Endothelial cell of umbilical vein (primary cell): ENCODE data around the gene SSR2. TPM values are rescaled to one million over a fixed set of nuclear protein-coding genes. Genes with fewer than 3 reads are reported as not detected.

Source experiments
- BruUV-seq: library from RNA; stranded (reverse); fragments of 400-500 nt; replicated peaks from 2 replicates; lab custom pipeline; 2021; lab: Mats Ljungman, UMichigan
- CTCF ChIA-PET: fragments of 300-600, 350-600 bp; sonication (Branson Sonifier 250); formaldehyde crosslinking; loops from one replicate; lab custom pipeline; 2021; ENCODE audit warnings: antibody characterized with exemption, inconsistent platforms; lab: Charles Lee
- POLR2A ChIA-PET: fragments of 300-600, 350-600 bp; sonication (Branson Sonifier 250); formaldehyde crosslinking; loops from one replicate; lab custom pipeline; 2021; ENCODE audit warnings: antibody characterized with exemption, inconsistent platforms; lab: Charles Lee
- DNase-seq: peaks from one replicate; pipeline ENCODE4 v3.0.0-alpha.2; 2011; ENCODE audit warnings: low read depth, low spot score
- FAIRE-seq: peaks from 2 replicates; lab custom pipeline; 2011; peaks lifted over from hg19 to GRCh38; lab: Jason Lieb, UNC
- H2AFZ ChIP-seq: 2 replicates; pipeline ENCODE4 v1.6.0; 2012; ENCODE audit warnings: low read depth, low read length, control low read depth, inconsistent platforms
- H3K27ac ChIP-seq: 2 replicates; pipeline ENCODE4 v1.5.1; 2011; ENCODE audit warnings: low read depth, mild to moderate bottlenecking, control low read depth, low read length, moderate library complexity; ENCODE audit not compliant: insufficient read depth
- H3K27me3 ChIP-seq, 2 experiments: 2 replicates each; pipeline versions ENCODE4 v1.6.0 to v1.6.1; 2011; ENCODE audit warnings: low read length in 2 of 2, mixed read lengths in 1 of 2; ENCODE audit not compliant: control insufficient read depth in 2 of 2, insufficient read depth in 2 of 2
- H3K36me3 ChIP-seq, 2 experiments: 2 replicates in 1 of 2; 3 replicates in 1 of 2; pipeline ENCODE4 v1.5.1; 2011; ENCODE audit warnings: low read length in 2 of 2, mild to moderate bottlenecking in 1 of 2, moderate library complexity in 1 of 2; ENCODE audit not compliant: control insufficient read depth in 2 of 2, insufficient read depth in 2 of 2; ENCODE audit errors: extremely low read depth in 1 of 2
- H3K4me1 ChIP-seq: 3 replicates; pipeline ENCODE4 v1.5.1; 2011; ENCODE audit warnings: mild to moderate bottlenecking, low read length; ENCODE audit not compliant: control insufficient read depth, insufficient read depth; ENCODE audit errors: extremely low read depth
- H3K4me2 ChIP-seq: 2 replicates; pipeline ENCODE4 v1.6.1; 2011; ENCODE audit warnings: low read length, control low read depth, mixed read lengths; ENCODE audit not compliant: insufficient read depth
- H3K4me3 ChIP-seq, 3 experiments: fragments of 200-600 bp in 1 of 3; sonication (generic), shearing (Covaris generic) in 1 of 3; replicated peaks in 1 of 3; 2 replicates each; pipeline ENCODE4 v1.5.1; 2011 to 2016; ENCODE audit warnings: control low read depth in 3 of 3, low read length in 3 of 3, mild to moderate bottlenecking in 2 of 3, inconsistent platforms in 1 of 3, low read depth in 1 of 3, moderate library complexity in 1 of 3; ENCODE audit not compliant: insufficient read depth in 1 of 3
- H3K79me2 ChIP-seq: 2 replicates; pipeline ENCODE4 v1.6.0; 2012; ENCODE audit warnings: low read length, inconsistent platforms; ENCODE audit not compliant: control insufficient read depth, insufficient read depth
- H3K9ac ChIP-seq: replicated peaks from 2 replicates; pipeline ENCODE3; 2011; ENCODE audit warnings: low read length, control low read depth; ENCODE audit not compliant: insufficient read depth; ENCODE audit errors: extremely low read depth
- H3K9me1 ChIP-seq: replicated peaks from 3 replicates; pipeline ENCODE4 v1.6.0; 2011; ENCODE audit warnings: mild to moderate bottlenecking, low read length; ENCODE audit not compliant: control insufficient read depth, insufficient read depth; ENCODE audit errors: extremely low read depth
- H3K9me3 ChIP-seq: replicated peaks from 2 replicates; pipeline ENCODE4 v1.5.1; 2012; ENCODE audit warnings: low read length, inconsistent platforms; ENCODE audit not compliant: control insufficient read depth, insufficient read depth
- H4K20me1 ChIP-seq: replicated peaks from 2 replicates; pipeline ENCODE3; 2011; ENCODE audit warnings: mild to moderate bottlenecking, low read length; ENCODE audit not compliant: control insufficient read depth, insufficient read depth; ENCODE audit errors: extremely low read depth
- EZH2 ChIP-seq: IDR thresholded peaks from 2 replicates; pipeline ENCODE4 v1.6.1; 2012; ENCODE audit warnings: borderline replicate concordance, low read depth, mild to moderate bottlenecking, moderate library complexity, low read length, inconsistent platforms; ENCODE audit not compliant: severe bottlenecking
- FOS ChIP-seq: IDR thresholded peaks from 2 replicates; pipeline ENCODE4 v1.6.1; 2011; ENCODE audit warnings: mild to moderate bottlenecking, low read length, moderate library complexity, borderline replicate concordance; ENCODE audit not compliant: insufficient read depth
- GATA2 ChIP-seq: IDR thresholded peaks from 2 replicates; pipeline ENCODE4 v1.7.0; 2011; ENCODE audit warnings: low read depth, mild to moderate bottlenecking, moderate library complexity, mixed read lengths, low read length; ENCODE audit not compliant: insufficient read length, insufficient read depth
- JUN ChIP-seq: IDR thresholded peaks from 2 replicates; pipeline ENCODE4 v1.6.1; 2011; ENCODE audit warnings: borderline replicate concordance, low read depth; ENCODE audit not compliant: insufficient read length, insufficient read depth
- MYC ChIP-seq: IDR thresholded peaks from one replicate; pipeline ENCODE4 v1.6.1; 2011; ENCODE audit warnings: mild to moderate bottlenecking, low read depth, low read length
- POLR2A ChIP-seq: IDR thresholded peaks from 2 replicates; pipeline ENCODE4 v1.6.1; 2012; ENCODE audit warnings: low read depth, mild to moderate bottlenecking, control low read depth, low read length
- POLR2AphosphoS5 ChIP-seq: IDR thresholded peaks from 2 replicates; pipeline ENCODE4 v1.6.1; 2012; ENCODE audit warnings: low read depth, mild to moderate bottlenecking, control low read depth, low read length, moderate library complexity; ENCODE audit not compliant: insufficient read depth
- dilution Hi-C: fragments of 300-500 bp; cut with MboI; formaldehyde crosslinking; loops from one replicate; pipeline ENCODE4 v1.15.0; 2019; ENCODE audit warnings: low sequenced_read_pairs; ENCODE audit not compliant: extremely low pct_ligation_motif_present
- intact Hi-C: fragments of 100-400 bp; cut with micrococcal nuclease; formaldehyde crosslinking; loops from one replicate; pipeline ENCODE4 v1.10.0; 2022
- polyA plus RNA-seq, 4 experiments: library from polyadenylated mRNA; depleted of rRNA in 3 of 4; stranded (reverse) in 3 of 4; unstranded in 1 of 4; fragments of >200 nt; gene quantifications; 2 replicates each; pipeline versions ENCODE4 v1.2.1 to v1.2.3, GENCODE V29; 2011 to 2012; ENCODE audit warnings: missing spikeins in 1 of 4
- total RNA-seq: library from RNA; stranded (reverse); gene quantifications from 2 replicates; pipeline ENCODE4 v1.2.3, GENCODE V29; 2021
- TF ChIP-seq, protein P1 (sequence below): IDR thresholded peaks from 2 replicates; pipeline ENCODE4 v1.6.1; 2011; ENCODE audit not compliant: insufficient read depth, insufficient read length
- TF ChIP-seq, protein P2 (sequence below), 2 donors: IDR thresholded peaks; 1 replicate in 1 of 2; 2 replicates in 1 of 2; pipeline ENCODE4 v1.5.1; 2011; ENCODE audit warnings: low read length in 2 of 2, mild to moderate bottlenecking in 2 of 2, moderate library complexity in 2 of 2, control low read depth in 1 of 2, inconsistent platforms in 1 of 2, low read depth in 1 of 2; ENCODE audit not compliant: insufficient read depth in 1 of 2; ENCODE audit errors: extremely low read depth in 1 of 2

SSR2 gene
- total and polyA plus RNA-seq, 2 donors (not counting 3 experiments of a cell fraction or from before 2014, with no cell fraction given) = 362 to 1,787 TPM

DNA sequence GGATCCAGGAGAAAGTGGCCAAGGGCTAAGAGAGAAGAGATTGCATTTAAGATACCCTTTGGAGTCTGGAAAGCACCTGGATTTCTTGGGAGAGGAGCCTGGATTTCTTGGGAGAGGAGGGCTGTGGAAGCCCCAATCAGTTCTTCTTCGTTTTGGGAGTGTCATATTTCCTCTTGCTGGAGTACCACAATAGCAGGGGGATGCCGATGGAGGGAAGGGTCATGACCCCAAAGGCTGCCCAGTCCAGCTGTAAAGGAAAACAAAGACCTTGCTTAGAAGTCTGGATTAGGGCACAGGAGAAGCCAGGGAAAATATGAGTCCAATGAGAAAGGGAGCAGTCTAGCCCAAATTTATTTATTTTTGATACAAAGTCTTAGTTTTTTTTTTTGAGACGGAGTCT, 11.3 kb downstream of the SSR2 start:
- no TSS peak for BruUV-seq
- no peak overlapping the region for H3K4me3 ChIP-seq
- no peak overlapping the region for H3K9ac ChIP-seq
- H3K4me1 ChIP-seq = no peaks in the 10 kb centered on the region
- no peak overlapping the region for H3K4me2 ChIP-seq
- peaks cover 6% of the 10 kb centered on the region for H3K79me2 ChIP-seq
- no peaks in the 10 kb centered on the region for H3K9me1 ChIP-seq
- no peak for FAIRE-seq
- TF ChIP-seq EZH2 = no peak
- no peak for TF ChIP-seq POLR2AphosphoS5
- TF ChIP-seq GATA2 = no peak
- TF ChIP-seq, protein P1, sequence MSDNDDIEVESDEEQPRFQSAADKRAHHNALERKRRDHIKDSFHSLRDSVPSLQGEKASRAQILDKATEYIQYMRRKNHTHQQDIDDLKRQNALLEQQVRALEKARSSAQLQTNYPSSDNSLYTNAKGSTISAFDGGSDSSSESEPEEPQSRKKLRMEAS = no peak
- TF ChIP-seq, protein P2, sequence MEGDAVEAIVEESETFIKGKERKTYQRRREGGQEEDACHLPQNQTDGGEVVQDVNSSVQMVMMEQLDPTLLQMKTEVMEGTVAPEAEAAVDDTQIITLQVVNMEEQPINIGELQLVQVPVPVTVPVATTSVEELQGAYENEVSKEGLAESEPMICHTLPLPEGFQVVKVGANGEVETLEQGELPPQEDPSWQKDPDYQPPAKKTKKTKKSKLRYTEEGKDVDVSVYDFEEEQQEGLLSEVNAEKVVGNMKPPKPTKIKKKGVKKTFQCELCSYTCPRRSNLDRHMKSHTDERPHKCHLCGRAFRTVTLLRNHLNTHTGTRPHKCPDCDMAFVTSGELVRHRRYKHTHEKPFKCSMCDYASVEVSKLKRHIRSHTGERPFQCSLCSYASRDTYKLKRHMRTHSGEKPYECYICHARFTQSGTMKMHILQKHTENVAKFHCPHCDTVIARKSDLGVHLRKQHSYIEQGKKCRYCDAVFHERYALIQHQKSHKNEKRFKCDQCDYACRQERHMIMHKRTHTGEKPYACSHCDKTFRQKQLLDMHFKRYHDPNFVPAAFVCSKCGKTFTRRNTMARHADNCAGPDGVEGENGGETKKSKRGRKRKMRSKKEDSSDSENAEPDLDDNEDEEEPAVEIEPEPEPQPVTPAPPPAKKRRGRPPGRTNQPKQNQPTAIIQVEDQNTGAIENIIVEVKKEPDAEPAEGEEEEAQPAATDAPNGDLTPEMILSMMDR (IDR thresholded peaks at IDR 0.05; ENCODE audit: extremely low read depth in 1 of 2, insufficient read depth in 1 of 2, low read depth in 1 of 2, low read length in 2 of 2) = no peak
- no peak for TF ChIP-seq FOS
- no peak for TF ChIP-seq JUN
- TF ChIP-seq MYC = no peak
- no peak for TF ChIP-seq POLR2A
- intact Hi-C loops = no loop called here
- no peaks in the 10 kb centered on the region for H4K20me1 ChIP-seq
- ChIA-PET CTCF (interaction anchor here (0.9 to 2.7 kb wide), 3 partner anchors 13 to 71 kb away, joined by 3 to 15 read pairs (median 6); no protein-coding TSS in a partner anchor), POLR2A (no interaction called here)
- no peaks in the 10 kb centered on the region for H3K27me3 ChIP-seq
- dilution Hi-C loops = no loop called here
- peaks cover 29 to 44% of the 10 kb centered on the region in 2 experiments for H3K36me3 ChIP-seq
- no peak overlapping the region for H2AFZ ChIP-seq
- no peak overlapping the region for H3K27ac ChIP-seq
- no peak for DNase-seq
- no peaks in the 10 kb centered on the region for H3K9me3 ChIP-seq
